Fibroblast of peridontal ligament (primary cell): ENCODE results near the gene BICDL2.

ENCODE experiments used
- DNase-seq: peaks from one replicate; pipeline ENCODE4 v3.0.0-alpha.2; 2010; ENCODE audit errors: extremely low read depth

BICDL2 gene

GRCh38 chr16:3047387-3047720 is 10.6 kb upstream of the BICDL2 start:
- DNase-seq, result no peak

- DNase-seq, result no peak
These were observed 10.1 kb upstream of the BICDL2 start for GRCh38 chr16:3046641-3047386.

DNA sequence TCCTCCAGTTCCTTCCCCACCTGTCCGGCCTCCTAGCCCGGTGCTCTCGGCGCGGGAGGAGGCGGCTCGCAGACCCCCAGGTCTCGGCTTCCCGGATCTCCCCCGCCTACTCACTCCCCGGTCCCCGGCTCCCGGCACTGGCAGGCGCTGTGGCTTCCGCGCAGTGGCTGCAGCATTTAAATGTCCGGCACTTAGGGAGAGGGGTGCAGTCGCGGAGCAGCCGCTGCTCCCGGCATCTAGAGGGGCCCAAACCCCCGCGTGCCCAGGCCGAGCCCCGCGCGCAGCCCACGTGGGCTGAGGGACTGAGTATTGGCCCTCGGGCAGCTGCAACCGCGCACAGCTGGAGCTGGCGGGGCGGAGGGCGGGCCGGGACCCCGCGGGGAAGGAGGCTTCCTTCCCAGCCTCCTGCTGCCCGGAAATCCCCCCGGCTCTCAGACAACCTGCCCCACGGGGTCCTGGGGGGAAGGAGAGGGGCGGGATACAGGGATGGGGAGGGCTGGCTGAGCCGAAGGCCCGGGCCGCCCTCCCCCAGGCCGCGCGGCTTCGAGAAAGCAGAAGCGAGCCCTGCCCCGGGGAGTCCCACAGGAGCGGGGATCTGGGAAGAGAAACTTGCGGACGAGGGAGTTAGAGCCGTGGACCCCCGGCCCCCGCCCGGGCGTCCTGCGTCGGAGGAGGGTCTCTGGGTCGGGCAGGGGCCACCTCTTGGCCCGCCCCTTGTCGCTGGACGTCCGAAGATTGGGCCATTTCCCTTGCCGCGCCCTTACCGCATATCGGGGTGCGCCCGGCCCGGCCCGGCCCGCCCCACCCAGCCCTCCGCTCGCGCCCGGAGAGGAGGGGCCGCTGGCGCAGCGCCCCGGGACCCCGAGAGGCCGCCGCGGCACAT is 9.3 kb upstream of the BICDL2 start, which contains the start of gene MMP25:
MMP25 (plus strand) TSS at position 804 of the 883 bp plus-strand sequence. CDS start 357 bp downstream, outside the sequence.
- no peak for DNase-seq

DNA sequence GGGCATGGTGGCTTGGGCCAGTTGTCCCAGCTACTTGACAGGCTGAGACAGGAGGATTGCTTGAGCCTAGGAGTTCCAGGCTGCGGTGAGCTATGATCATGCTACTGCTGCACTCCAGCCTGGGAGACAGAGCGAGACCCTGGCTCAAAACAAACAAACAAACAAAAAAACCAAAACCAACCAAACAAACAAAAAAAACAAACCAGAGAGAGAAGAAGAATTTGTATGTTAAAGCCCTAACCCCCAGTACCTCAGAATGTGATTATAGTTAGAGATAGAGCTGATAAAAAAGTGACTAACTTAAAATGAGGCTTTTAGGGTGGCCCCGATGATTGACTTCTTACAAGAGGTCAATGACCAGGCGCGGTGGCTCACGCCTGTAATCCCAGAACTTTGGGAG is 8.0 kb upstream of the BICDL2 start:
- DNase-seq, result no peak

- DNase-seq, result no peak
These were observed 5.6 kb upstream of the BICDL2 start for GRCh38 chr16:3042376-3042775.

DNA sequence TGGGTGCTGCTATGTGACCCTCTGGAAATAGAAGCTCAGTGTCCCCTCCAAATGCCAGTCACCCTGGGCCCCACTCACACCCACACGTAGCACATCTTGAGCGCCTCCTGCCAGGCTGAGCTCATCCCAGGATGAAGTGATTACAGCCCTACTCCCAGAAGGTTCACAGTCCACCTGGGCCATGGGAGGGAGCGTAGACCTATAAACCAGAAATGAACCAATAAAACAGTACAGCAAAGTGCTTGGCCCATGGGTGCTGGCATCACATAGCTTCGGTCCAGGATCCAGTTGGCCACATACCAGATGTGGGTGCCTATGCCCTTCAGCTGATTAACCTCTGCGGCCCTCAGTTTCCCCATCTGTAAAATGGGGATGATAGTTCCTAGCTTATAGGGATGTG is 2.2 kb upstream of the BICDL2 start:
- no peak for DNase-seq

- no peak for DNase-seq
These were observed 1.5 kb upstream of the BICDL2 start for GRCh38 chr16:3038256-3038655.

GRCh38 chr16:3035972-3036725 is 595 bp downstream of the BICDL2 start:
- DNase-seq, result no peak

DNA sequence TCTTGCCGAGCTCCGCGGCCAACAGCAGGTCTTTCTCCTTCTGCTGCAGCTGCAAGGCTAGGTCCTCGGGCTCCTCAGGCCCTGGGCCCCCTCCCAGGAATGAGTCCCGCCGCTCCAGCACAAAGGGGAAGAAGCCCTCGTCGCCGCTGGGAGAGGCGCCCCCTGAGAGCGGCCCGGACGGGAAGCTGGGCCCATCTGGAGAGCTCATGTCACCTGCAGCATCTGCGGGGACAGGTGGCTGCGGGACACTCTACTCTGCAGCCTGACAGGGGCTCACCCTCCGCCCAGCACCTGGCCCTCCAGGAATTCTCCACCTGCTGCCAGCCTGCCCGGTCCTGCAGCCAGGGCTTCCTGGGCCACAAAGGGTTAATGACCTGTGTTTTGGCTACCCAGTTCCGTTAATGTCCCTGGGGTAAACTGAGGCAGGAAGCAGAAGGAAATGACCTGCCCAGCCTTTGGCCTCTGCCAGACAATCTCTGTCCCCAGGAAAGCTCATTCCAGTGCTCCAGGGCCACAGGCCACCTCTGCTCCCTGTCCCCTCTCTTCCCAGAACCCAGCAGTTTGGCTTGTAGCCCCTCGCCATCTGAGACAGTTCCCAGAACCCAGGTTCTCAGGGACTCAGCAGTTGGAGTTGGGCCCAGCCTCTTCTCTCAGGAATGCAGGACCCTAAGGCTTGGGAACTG is 1.3 kb downstream of the BICDL2 start:
- no peak for DNase-seq

DNA sequence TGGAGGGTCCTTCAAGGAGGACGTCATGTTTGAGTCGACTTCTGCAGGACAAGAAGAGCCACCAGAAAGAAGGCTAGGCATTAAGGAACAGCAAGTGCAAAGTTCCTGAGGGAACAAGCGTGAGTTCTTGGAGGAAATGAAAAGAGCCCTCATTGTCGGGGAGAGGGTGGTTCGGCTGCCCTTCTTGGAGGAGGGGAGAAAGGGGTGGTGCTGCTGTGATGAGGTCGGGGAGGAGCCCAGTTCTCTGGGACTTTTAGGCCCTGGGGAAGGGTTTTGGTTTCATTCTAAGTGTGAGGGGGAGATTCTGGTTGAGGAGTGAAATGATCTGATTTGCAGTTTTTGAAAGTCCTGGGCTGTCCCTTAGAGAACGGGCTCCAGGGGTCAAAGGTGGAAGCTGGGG is 4.1 kb downstream of the BICDL2 start:
- DNase-seq, result no peak

DNA sequence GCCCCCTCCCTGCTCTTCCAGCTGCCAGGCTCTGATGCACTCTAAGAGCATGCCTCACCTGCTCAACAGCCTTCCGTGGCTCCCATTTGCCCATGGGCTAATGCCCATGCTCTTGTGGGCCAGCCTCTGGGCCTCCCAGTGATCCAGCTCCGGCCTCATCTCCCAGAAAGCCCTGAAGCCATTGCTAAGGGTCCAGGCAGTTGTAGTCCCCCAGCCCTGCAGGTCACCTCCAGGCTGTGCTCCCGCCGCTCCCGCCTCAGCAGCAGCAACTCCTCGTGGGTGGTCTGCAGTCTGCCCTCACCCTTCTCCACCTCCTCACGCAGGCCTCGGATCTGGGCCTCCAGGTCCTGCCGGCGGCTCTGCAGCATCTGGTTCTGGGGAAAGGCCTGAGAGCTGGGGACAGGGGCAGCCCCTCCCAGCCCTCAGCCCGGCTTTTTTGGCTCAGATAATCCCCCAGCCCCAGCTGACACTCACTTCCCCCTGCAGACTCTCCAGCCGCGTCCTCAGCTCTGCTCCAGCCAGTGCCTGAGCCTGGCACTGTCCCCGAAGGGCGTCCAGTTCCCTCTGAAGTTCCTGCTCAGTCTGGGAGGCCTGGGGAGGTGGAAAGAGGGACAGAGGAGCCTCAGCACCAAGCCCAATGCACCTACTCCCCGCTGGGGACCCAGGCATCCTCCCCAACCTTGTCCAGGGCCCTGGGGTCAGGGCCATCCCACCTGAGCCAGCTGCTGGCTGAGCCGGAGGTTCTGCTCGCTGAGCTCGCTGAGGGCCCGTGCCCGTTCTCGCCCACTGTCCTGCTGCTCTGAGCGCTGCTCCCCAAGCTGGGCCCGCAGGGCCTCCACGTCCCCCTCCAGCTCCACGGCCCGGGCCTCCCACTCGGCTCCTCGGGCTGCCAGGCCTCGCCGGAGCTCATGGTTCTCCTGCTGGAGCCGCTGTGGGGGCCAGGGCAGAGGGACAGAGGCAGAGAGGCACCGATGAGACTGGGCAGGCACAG is 6.2 kb downstream of the BICDL2 start:
- DNase-seq, result no peak

DNA sequence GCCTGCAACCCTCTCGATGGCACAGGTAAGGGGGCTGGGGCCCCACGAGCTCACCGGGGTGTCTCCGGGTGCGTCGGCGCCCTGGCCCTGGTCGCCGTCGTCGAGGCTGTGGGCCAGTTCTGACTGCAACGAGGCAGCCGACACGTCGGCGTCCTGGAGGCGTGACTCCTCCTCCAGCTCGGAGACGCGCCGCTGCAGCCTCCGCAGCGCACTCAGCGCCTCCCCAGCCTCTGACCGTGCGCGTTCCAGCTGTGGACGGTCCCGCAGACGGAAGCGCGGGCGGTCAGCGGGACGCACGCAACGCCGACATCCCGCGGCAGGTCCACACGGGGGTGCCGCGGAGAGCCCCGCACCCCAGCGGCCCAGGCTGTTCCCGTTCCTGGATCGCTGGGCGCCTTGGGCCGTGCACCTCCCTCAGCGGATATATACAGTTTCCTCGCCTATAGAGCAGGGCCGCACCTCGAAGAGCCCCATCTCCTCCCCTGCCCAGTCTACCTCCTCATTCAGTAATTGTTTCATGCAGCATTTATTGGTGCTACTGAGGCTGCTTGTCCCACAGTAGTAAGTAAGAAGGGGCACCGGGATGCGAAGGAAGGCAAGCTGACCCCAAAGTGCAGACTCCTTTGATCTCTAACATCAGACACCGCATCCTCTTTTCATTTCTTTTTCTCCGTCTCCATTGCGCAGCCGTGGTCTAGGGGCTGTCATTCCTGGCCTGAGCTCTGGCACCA is 7.1 kb downstream of the BICDL2 start:
- DNase-seq, result peak; percentile 15

DNA sequence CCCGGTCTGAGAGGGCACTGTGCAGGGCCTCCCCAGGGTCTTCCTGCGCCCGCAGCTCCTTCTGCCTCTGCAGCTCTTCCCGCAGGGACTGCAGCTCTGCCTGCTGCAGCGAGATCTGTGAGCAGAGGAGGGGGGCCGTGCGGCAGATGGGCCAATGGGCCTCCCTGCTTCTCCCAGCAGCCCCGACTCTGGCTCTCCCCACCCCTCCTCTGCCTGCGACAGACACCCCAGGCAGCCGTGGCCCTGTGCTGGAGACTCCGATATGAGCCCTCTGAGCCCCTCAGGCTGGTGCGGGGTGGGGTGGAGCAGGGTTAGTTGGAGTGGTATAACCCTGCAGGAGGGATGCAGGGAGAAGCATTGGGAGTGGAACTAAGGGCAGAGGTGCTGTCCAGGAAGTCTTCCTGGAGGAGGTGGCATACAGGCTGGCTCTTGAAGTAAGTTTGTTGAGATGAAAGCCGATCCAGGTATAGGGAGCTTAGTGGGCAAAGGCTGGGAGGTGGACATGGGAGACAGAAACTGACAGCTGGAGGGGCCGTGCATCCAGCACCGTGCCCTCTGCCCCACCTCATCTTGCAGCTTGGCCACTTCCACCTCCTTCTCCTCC is 7.9 kb downstream of the BICDL2 start:
- no peak for DNase-seq

DNA sequence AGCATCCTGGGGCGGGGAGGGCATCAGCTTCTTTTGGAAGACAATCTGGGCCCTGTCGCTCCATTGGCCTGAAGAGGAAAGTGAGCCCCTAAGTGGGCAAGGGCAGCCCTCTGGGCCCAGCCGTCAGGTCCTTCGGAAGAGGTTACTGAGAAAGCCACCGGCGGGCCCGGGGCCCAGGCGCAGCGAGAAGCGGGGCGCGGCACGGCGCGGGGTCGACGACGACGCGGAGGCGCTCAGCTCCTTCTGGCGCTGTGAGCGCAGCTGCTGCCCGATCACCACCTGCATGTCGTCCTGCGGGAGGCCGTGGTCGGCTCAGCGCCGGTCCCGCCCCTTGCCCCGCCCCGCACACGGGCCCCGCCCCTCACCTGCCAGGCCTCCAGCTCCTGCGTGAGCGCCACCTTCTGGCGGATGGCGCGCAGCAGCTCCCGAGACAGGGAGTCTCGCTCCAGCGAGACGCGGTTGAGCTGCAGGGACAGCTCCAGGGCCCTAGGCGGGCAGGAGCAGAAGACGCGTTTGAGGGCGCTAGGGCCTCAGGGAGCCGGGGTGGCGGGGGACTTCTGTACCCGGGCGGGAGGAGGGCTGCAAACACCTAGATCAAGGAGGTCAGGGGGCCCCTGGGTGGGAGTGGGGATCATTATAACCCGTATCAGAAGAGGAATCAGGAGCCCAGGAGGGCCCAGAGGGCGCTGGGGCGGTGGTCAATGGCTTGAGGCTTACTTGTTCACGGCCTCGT is 8.6 kb downstream of the BICDL2 start:
- DNase-seq, result peak; percentile 36

GRCh38 chr16:3027489-3027795 is 9.3 kb downstream of the BICDL2 start:
- DNase-seq, result no peak

DNA sequence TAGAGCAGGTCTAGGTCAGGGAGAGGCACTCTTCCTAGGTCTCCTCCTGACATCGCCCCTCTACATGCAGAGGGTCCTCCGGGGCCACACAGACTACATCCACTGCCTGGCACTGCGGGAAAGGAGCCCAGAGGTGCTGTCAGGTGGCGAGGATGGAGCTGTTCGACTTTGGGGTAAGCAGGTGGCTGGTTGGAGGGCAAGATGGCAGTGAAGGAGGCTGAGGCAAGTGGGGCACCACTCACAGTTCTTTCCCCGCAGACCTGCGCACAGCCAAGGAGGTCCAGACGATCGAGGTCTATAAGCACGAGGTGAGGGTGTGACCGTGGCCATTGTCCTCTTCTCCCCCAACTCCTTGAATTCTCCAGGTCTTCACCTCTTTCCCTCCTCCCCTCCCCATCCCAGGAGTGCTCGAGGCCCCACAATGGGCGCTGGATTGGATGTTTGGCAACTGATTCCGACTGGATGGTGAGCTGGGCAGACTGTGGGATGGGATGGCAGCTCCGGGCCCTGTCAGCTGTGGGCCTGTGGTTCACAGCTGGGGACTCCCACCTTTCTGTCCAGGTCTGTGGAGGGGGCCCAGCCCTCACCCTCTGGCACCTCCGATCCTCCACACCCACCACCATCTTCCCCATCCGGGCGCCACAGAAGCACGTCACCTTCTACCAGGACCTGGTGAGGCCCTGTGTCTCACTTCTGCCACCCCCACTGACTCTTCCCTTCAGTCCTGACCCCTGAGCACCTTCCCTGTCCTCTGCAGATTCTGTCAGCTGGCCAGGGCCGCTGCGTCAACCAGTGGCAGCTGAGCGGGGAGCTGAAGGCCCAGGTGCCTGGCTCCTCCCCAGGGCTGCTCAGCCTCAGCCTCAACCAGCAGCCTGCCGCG is 9.9 kb downstream of the BICDL2 start:
- no peak for DNase-seq

DNA sequence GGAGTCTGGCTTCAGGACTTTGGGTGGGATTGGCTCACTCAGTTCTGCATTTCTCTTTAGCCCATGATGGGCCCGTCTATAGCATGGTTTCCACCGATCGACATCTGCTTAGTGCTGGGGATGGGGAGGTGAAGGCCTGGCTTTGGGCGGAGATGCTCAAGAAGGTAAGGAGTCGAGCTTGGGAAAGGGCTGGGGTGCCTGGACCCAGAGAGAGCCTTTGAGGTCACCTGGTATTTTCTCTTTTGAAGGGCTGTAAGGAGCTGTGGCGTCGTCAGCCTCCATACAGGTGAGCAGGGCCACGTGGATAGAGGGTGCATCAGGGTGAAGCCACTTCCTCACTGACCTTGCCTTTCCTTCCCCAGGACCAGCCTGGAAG is 10.8 kb downstream of the BICDL2 start:
- no peak for DNase-seq
